Left forelimb (tissue), 1 donor: ENCODE data around the gene ZNF681.
"Not testable (repeated sequence)": the region's sequence is repeated elsewhere in the genome, so short reads cannot be mapped to it uniquely, and the experiment has no call there.

Experiments used
- DNase-seq: peaks from one replicate; pipeline ENCODE4 v3.0.0-alpha.2; 2018; ENCODE audit warnings: low spot score

ZNF681 gene

GRCh38 chr19:23758187-23759074 lies at the start of gene ZNF681:
Gene ZNF681, minus strand, starts transcription at chr19:23758891. Its CDS starts 142 bp downstream, at chr19:23758749.
- peak; percentile 93 for DNase-seq

GRCh38 chr19:23804676-23805075 lies 46.0 kb upstream of the ZNF681 start:
- DNase-seq = no peak

- no peak for DNase-seq
These were observed 43.6 kb upstream of the ZNF681 start for GRCh38 chr19:23802290-23802689.

GRCh38 chr19:23801803-23802202 lies 43.1 kb upstream of the ZNF681 start:
- no peak for DNase-seq

GRCh38 chr19:23800868-23801267 lies 42.2 kb upstream of the ZNF681 start:
- no peak for DNase-seq

GRCh38 chr19:23800271-23800670 lies 41.6 kb upstream of the ZNF681 start:
- DNase-seq = no peak

- no peak for DNase-seq
These were observed 40.6 kb upstream of the ZNF681 start for GRCh38 chr19:23799321-23799720.

GRCh38 chr19:23795462-23795861 lies 36.8 kb upstream of the ZNF681 start:
- no peak for DNase-seq

- no peak for DNase-seq
These were observed 34.1 kb upstream of the ZNF681 start for GRCh38 chr19:23792784-23793183.

- no peak for DNase-seq
These were observed 32.2 kb upstream of the ZNF681 start for GRCh38 chr19:23790641-23791488.

GRCh38 chr19:23789246-23789645 lies 30.6 kb upstream of the ZNF681 start:
- DNase-seq = no peak

- DNase-seq = no peak
These were observed 29.7 kb upstream of the ZNF681 start for GRCh38 chr19:23788411-23788810.

- no peak for DNase-seq
These were observed 28.4 kb upstream of the ZNF681 start for GRCh38 chr19:23787106-23787505.

- DNase-seq = no peak
These were observed 27.3 kb upstream of the ZNF681 start for GRCh38 chr19:23785982-23786381.

GRCh38 chr19:23784274-23784673 lies 25.6 kb upstream of the ZNF681 start:
- DNase-seq = no peak

- no peak for DNase-seq
These were observed 24.9 kb upstream of the ZNF681 start for GRCh38 chr19:23783636-23784035.

GRCh38 chr19:23779645-23780044 lies 21.0 kb upstream of the ZNF681 start:
- no peak for DNase-seq

- DNase-seq = no peak
These were observed 19.9 kb upstream of the ZNF681 start for GRCh38 chr19:23778566-23778965.

GRCh38 chr19:23778036-23778435 lies 19.3 kb upstream of the ZNF681 start:
- not testable (repeated sequence) for DNase-seq

- no peak for DNase-seq
These were observed 18.5 kb upstream of the ZNF681 start for GRCh38 chr19:23777216-23777615.

- no peak for DNase-seq
These were observed 18.0 kb upstream of the ZNF681 start for GRCh38 chr19:23776507-23777205.

GRCh38 chr19:23774524-23774971 lies 15.9 kb upstream of the ZNF681 start:
- DNase-seq = no peak
